GM12878 (cell line): ENCODE measurements around the gene RAB28.
A peak's percentile ranks its signal among the peaks of the same experiment; 100 is the strongest.

Experiments
- CHD1 ChIP-seq: IDR thresholded peaks from 2 replicates; pipeline ENCODE4 v1.6.1; 2012; ENCODE audit warnings: low read depth, low read length, improper control_type of control experiment
- CTCF ChIP-seq, 3 experiments: IDR thresholded peaks in 2 of 3; conservative IDR thresholded peaks in 1 of 3; 2 replicates each; pipeline ENCODE4 v1.5.1; 2011; ENCODE audit warnings: low read depth in 3 of 3, low read length in 3 of 3, mild to moderate bottlenecking in 3 of 3, control low read depth in 2 of 3, moderate library complexity in 2 of 3, inconsistent platforms in 1 of 3, mixed read lengths in 1 of 3; ENCODE audit not compliant: control insufficient read depth in 2 of 3, insufficient read depth in 1 of 3; ENCODE audit errors: extremely low read depth in 1 of 3
- EZH2 ChIP-seq: IDR thresholded peaks from 2 replicates; pipeline ENCODE4 v1.6.1; 2012; ENCODE audit warnings: low read depth, mild to moderate bottlenecking, control low read depth, inconsistent platforms, low read length, borderline replicate concordance; ENCODE audit not compliant: control insufficient read depth
- IKZF1 ChIP-seq: fragments of 450-650 bp; conservative IDR thresholded peaks from 2 replicates; pipeline ENCODE4 v1.6.1; 2017; ENCODE audit warnings: antibody characterized with exemption, mild to moderate bottlenecking
- NR2F1 ChIP-seq: fragments of 450-650 bp; conservative IDR thresholded peaks from 2 replicates; pipeline ENCODE4 v1.6.1; 2017; ENCODE audit warnings: mild to moderate bottlenecking
- NRF1 ChIP-seq: conservative IDR thresholded peaks from 2 replicates; pipeline ENCODE4 v1.6.1; 2011; ENCODE audit warnings: mild to moderate bottlenecking, low read depth, low read length, improper control_type of control experiment
- POLR2A ChIP-seq: IDR thresholded peaks from 2 replicates; pipeline ENCODE4 v1.6.1; 2011; ENCODE audit warnings: low read depth, mild to moderate bottlenecking, low read length
- RCOR1 ChIP-seq: conservative IDR thresholded peaks from 2 replicates; pipeline ENCODE4 v1.6.1; 2012; ENCODE audit warnings: low read depth, low read length, improper control_type of control experiment
- SRF ChIP-seq, 2 experiments: IDR thresholded peaks; 2 replicates each; pipeline ENCODE4 v1.6.1; 2011; ENCODE audit warnings: low read depth in 2 of 2, low read length in 2 of 2, mild to moderate bottlenecking in 1 of 2, moderate library complexity in 1 of 2
- TCF7 ChIP-seq: IDR thresholded peaks from 2 replicates; pipeline ENCODE4 v1.6.1; 2014; ENCODE audit warnings: antibody characterized with exemption, borderline replicate concordance
- ZSCAN29 ChIP-seq: fragments of 450-650 bp; IDR thresholded peaks from 2 replicates; pipeline ENCODE4 v1.6.1; 2017; ENCODE audit warnings: mild to moderate bottlenecking, moderate library complexity

GRCh38 chr4:13527981-13528820 lies 44.1 kb upstream of the RAB28 start:
- TF ChIP-seq EZH2: no peak
- TF ChIP-seq CTCF (IDR thresholded peaks at IDR 0.05 in 2 of 3, conservative IDR thresholded peaks at IDR 0.05 in 1 of 3; ENCODE audit: control insufficient read depth in 2 of 3, extremely low read depth in 1 of 3, insufficient read depth in 1 of 3, low read depth in 3 of 3, low read length in 3 of 3): no peak
- no peak for TF ChIP-seq ZSCAN29
- TF ChIP-seq NRF1: no peak
- TF ChIP-seq TCF7: no peak
- TF ChIP-seq NR2F1: no peak
- no peak for TF ChIP-seq CHD1
- TF ChIP-seq POLR2A: no peak
- TF ChIP-seq IKZF1: no peak; the same call in 1 of the 2 replicates
- TF ChIP-seq RCOR1: no peak
- TF ChIP-seq SRF (IDR thresholded peaks at IDR 0.05; ENCODE audit: low read depth in 2 of 2, low read length in 2 of 2): 0 out of 4 replicates have a peak, but pooled peaks of 1 of the 2 experiments have one; percentile 29
